NT2/D1 (cell line): ENCODE data around the gene SSR3.

ENCODE experiments used
- DNase-seq: peaks from one replicate; pipeline ENCODE4 v3.0.0-alpha.2; 2011; ENCODE audit warnings: low read depth, low spot score
- H3K27me3 ChIP-seq: 2 replicates; pipeline ENCODE4 v1.6.0; 2011; ENCODE audit warnings: mild to moderate bottlenecking; ENCODE audit not compliant: insufficient read length, insufficient read depth
- H3K36me3 ChIP-seq: 2 replicates; pipeline ENCODE4 v1.6.1; 2011; ENCODE audit warnings: mild to moderate bottlenecking, low read length, mixed read lengths; ENCODE audit not compliant: insufficient read depth, insufficient read length
- H3K4me1 ChIP-seq: 2 replicates; pipeline ENCODE4 v1.5.1; 2011; ENCODE audit not compliant: insufficient read depth, insufficient read length
- H3K4me3 ChIP-seq: 2 replicates; pipeline ENCODE4 v1.5.1; 2011; ENCODE audit warnings: low read depth; ENCODE audit not compliant: insufficient read length
- H3K9ac ChIP-seq: 2 replicates; pipeline ENCODE4 v1.6.0; 2011; ENCODE audit warnings: low read depth; ENCODE audit not compliant: insufficient read length
- H3K9me3 ChIP-seq: 2 replicates; pipeline ENCODE4 v1.5.1; 2011; ENCODE audit warnings: mild to moderate bottlenecking, low read length; ENCODE audit not compliant: insufficient read depth
- SUZ12 ChIP-seq: IDR thresholded peaks from 2 replicates; pipeline ENCODE4 v1.6.1; 2011; ENCODE audit not compliant: insufficient read length, insufficient read depth; ENCODE audit errors: extremely low read depth
- YY1 ChIP-seq: IDR thresholded peaks from 2 replicates; pipeline ENCODE4 v1.6.1; 2011; ENCODE audit not compliant: insufficient read length, insufficient read depth
- ZNF274 ChIP-seq: IDR thresholded peaks from 2 replicates; pipeline ENCODE4 v1.6.1; 2011; ENCODE audit warnings: mild to moderate bottlenecking, low read depth, low read length

Gene SSR3

DNA sequence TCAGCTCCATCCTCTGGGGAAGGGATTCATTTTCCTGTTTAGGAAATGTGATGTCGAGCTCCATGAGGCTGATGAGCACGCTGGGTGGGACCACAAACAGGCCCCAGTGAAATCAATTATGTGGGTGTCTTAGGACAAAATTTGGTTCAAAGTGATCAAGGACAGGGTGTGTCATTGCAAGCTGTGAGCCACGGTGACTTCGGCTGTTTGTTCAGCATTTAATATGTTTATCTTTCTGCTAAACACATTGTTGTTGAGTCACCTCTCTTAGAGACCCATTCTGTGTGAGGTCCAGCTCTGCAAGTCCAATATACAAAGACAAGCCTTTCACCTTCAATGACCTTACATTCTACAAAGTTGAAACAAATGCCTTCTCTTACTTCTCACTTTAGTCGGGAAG is 41.3 kb downstream of the SSR3 start:
- Histone ChIP-seq H3K9me3 (no peaks in the 10 kb centered on the region), H3K9ac (no peak overlapping the region), H3K4me3 (no peak overlapping the region), H3K36me3 (no peaks in the 10 kb centered on the region), H3K27me3 (no peaks in the 10 kb centered on the region), H3K4me1 (no peaks in the 10 kb centered on the region)
- no peak for TF ChIP-seq YY1
- no peak for TF ChIP-seq ZNF274
- TF ChIP-seq SUZ12 = no peak
- DNase-seq = no peak

DNA sequence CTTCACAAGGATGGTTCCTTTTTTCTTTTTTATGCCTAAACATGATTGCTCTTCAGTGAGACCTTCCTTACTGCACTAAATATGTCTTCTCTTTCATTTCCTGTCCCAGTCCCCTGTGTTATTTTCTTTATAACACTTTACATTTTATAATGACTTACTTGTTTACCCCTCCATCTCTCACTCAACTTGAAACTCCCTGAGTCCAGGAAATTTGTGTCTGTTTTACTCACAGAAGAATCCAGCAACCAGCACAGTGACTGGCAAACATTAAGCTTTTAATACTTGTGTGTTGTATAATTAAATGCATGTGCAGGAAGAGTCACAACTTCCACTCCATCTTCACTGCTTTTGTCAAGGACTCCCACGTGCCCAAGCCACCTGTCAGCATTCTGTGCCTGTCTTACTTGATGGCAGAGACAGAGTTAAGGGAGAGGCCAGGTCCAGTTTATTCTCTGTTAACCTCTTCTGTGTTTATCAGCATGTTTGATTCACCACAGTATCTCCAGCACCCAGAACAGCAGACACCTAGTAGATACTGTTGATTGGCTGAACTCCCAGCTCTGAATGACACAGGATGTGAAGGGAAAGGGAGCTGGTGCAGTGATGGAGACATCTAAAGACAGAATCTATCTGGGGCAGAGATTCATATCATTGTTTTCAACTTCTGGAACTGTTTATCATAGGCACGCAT is 42.8 kb downstream of the SSR3 start:
- Histone ChIP-seq H3K9ac (no peak overlapping the region), H3K4me3 (no peak overlapping the region), H3K4me1 (no peaks in the 10 kb centered on the region), H3K27me3 (no peaks in the 10 kb centered on the region), H3K36me3 (no peaks in the 10 kb centered on the region), H3K9me3 (no peaks in the 10 kb centered on the region)
- TF ChIP-seq SUZ12 (no peak), YY1 (no peak), ZNF274 (no peak)
- no peak for DNase-seq

DNA sequence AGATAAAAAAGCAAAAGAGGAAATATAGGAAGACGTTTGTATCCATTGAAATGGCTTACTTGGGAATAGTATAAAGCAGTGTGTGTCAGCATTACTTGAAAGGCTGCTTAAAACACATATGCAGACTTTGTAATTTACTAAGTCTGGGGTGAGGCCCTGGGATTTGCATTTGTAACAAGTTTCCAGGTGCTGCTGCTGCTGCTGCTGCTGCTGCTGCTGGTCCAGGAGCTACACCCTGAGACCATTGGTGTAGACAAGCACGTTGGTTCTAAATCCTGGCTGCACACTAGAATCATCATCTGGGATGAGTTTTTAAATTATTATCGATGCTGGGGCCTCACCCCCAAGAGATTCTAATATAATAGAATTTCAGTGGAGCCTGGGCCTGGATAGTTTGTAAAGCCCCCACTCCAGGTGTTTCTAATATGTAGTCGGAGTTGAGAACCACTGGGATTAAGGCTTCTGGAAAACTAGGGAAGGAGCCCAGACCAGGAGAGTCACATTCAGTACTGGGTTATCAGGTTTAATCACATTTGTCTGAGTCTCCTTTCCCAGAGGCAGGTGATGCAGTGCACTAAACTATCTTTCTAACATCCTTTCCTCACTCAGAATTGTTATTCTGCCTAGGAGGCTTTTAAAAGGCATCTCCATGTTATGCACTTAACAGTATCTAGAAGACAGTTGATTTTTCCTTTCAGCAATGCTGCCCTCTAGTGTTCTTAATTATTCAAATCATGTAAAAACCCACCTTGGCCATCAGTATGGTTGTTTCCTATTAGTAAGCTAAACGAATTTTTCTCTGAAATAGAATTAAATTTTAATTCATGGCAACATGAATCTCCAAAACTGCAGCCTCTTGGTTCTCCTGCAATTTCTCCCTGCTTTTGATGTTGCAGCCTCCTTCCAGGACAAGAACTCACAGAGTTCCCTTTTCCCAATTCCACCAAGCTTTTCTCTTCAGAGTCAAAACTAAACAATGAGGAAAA is 45.4 kb downstream of the SSR3 start:
- Histone ChIP-seq H3K9ac (no peak overlapping the region), H3K4me1 (no peaks in the 10 kb centered on the region), H3K4me3 (no peak overlapping the region), H3K27me3 (no peaks in the 10 kb centered on the region), H3K36me3 (no peaks in the 10 kb centered on the region), H3K9me3 (no peaks in the 10 kb centered on the region)
- DNase-seq = peak; percentile 38
- TF ChIP-seq SUZ12 = no peak
- no peak for TF ChIP-seq YY1
- no peak for TF ChIP-seq ZNF274

DNA sequence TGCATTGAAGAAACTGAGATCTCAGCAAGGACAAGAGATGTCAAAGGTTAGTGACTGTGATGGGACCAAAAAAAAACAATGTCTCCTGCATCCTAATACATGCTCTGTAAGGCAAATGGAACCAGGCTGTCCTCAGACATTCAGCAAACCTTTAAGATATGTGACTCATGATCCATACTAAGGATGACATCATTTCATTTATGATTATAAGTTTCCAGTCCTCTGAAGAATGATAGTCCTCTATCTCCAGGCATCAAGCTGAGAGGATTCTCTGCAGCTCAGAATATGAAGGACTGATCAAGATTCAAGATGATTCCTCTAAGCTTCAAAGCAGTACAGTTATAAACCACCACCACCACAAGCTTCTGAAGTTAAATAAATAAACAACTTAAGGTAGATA is 47.6 kb downstream of the SSR3 start:
- Histone ChIP-seq H3K9ac (no peak overlapping the region), H3K27me3 (no peaks in the 10 kb centered on the region), H3K4me3 (no peak overlapping the region), H3K36me3 (no peaks in the 10 kb centered on the region), H3K9me3 (no peaks in the 10 kb centered on the region), H3K4me1 (no peaks in the 10 kb centered on the region)
- TF ChIP-seq ZNF274 (no peak), YY1 (no peak), SUZ12 (no peak)
- DNase-seq = no peak

DNA sequence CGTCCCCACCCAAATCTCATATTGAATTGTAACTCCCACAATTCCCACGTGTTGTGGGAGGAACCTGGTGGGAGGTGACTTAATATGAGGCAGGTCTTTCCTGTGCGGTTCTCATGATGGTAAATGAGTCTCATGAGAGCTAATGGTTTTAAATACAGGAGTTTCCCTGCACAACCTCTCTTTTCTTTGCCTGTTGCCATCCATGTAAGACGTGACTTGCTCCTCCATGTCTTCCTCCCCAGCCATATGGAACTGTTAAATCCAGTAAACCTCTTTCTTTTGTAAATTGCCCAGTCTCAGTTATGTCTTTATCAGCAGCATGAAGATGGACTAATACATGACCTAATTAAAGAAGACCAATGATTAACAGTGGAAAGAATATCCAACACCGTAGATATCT is 56.6 kb downstream of the SSR3 start:
- Histone ChIP-seq H3K36me3 (no peaks in the 10 kb centered on the region), H3K9ac (no peak overlapping the region), H3K9me3 (no peaks in the 10 kb centered on the region), H3K4me1 (no peaks in the 10 kb centered on the region), H3K4me3 (no peak overlapping the region), H3K27me3 (no peaks in the 10 kb centered on the region)
- no peak for TF ChIP-seq YY1
- DNase-seq = no peak

DNA sequence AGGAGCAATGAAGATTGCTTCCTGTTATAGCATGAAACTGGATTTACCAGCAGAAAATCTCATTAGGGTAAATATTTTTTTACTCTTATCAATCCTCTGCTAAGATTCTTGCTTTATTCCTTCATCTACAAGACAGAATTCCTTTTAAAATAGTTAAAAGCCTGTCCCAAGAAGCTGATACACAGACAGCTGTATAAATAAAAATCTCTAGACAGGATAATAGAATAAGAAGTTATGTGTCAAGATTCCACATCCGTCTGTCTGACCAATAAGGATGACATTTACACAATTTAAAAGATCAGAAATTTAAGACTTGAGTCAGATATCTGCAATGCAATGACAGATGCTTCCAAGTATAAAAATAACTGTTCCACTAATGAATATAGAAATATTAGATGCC is 57.6 kb downstream of the SSR3 start:
- no peak overlapping the region for H3K4me3 ChIP-seq
- no peaks in the 10 kb centered on the region for H3K4me1 ChIP-seq
- H3K36me3 ChIP-seq = no peaks in the 10 kb centered on the region
- H3K27me3 ChIP-seq = no peaks in the 10 kb centered on the region
- H3K9me3 ChIP-seq = no peaks in the 10 kb centered on the region
- H3K9ac ChIP-seq = no peak overlapping the region
- TF ChIP-seq ZNF274 (no peak), SUZ12 (no peak), YY1 (no peak)
- no peak for DNase-seq

DNA sequence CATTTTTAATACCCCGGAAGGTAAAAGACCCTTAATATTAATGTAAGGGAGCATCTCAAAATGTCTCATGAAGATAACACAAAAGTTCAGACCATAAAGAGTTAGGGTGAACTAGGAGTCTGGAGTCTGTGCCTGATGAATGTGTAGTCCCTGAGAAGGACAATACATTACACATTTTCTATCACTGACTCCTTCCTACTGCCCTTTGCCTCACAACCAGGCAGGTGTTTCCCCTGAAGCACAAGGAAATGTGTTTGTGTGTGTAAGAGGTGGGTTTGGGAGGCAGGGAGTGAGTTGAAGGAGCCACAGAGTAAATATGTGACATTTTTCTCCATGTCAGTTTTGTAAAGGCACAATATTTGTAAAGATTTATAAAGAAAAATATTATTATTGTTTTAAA is 59.1 kb downstream of the SSR3 start:
- Histone ChIP-seq H3K9me3 (no peaks in the 10 kb centered on the region), H3K27me3 (no peaks in the 10 kb centered on the region), H3K36me3 (no peaks in the 10 kb centered on the region), H3K4me1 (no peaks in the 10 kb centered on the region), H3K4me3 (no peak overlapping the region), H3K9ac (no peak overlapping the region)
- no peak for DNase-seq
- TF ChIP-seq ZNF274 (no peak), SUZ12 (no peak), YY1 (no peak)

DNA sequence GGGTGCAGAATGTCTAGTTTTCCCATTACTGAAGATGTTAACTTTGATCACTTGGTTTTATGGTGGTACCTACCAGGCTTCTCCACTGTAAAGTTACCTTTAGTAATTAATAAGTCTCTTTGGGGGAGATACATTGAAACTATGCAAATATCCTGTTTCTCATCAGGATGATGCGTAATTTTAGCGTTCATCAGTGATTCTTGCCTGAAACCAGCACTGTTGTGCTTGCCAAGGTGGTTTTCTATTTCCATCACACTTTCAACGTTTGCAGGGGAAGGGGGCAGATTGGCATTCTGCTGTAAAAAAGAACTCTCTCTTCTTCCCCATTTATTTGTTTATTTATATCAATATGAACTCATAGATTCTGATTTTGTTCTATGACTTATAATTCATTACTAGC is 61.0 kb downstream of the SSR3 start:
- TF ChIP-seq SUZ12 = no peak
- TF ChIP-seq ZNF274 = no peak
- TF ChIP-seq YY1 = no peak
- no peaks in the 10 kb centered on the region for H3K36me3 ChIP-seq

More for the DNA sequence above, 61.0 kb downstream of the SSR3 start:
- Histone ChIP-seq H3K9ac (no peak overlapping the region), H3K4me1 (no peaks in the 10 kb centered on the region), H3K27me3 (no peaks in the 10 kb centered on the region), H3K9me3 (no peaks in the 10 kb centered on the region), H3K4me3 (no peak overlapping the region)
- no peak for DNase-seq
